Left forelimb (tissue), 1 donor: ENCODE data around the gene TFCP2L1.
"Not testable (repeated sequence)": the region's sequence is repeated elsewhere in the genome, so short reads cannot be mapped to it uniquely, and the experiment has no call there.

Experiments used
- DNase-seq: peaks from one replicate; pipeline ENCODE4 v3.0.0-alpha.2; 2018; ENCODE audit warnings: low spot score

TFCP2L1 gene

GRCh38 chr2:121284463-121285449 is at the start of gene TFCP2L1:
Gene TFCP2L1, minus strand, starts transcription at chr2:121285202. Its CDS starts 93 bp downstream, at chr2:121285109.
- DNase-seq = no peak

DNA sequence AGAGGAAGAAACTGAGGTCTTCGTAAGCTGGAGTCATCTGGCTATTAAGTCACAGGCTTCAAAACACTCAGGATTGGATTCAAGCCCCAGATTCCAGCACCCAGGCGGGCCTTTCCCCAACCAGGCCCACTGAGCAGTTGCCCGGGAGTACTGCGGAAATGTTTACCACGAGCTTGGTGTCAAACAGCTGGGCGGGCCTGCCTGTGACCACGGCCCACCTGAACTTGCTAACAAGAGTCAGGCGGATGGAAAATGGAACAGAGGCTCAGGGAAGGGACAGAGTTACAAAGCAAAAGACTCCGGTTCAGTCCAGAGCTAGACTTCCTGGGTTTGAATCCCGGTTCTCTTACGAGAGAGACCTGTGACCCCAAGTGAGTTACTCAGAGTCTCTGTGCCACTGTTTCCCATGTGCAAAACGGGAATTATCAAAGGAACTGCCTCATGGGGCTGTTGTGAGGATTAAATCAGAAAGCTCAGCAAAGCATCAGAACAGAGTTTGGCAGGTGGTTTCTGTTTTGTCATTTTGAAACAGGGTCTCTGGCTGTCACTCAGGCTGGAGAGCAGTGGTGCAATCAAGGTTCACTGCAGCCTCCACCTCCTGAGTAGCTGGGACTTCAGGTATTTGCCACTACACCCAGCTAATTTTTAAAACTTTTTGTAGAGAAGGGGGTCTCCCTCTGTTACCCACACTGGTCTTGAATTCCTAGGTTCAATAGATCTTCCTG is 49.0 kb upstream of the TFCP2L1 start:
- no peak for DNase-seq

- DNase-seq = no peak
Observed at GRCh38 chr2:121333231-121333630, 48.2 kb upstream of the TFCP2L1 start.

- DNase-seq = not testable (repeated sequence)
Observed at GRCh38 chr2:121331324-121331723, 46.3 kb upstream of the TFCP2L1 start.

GRCh38 chr2:121330921-121331320 is 45.9 kb upstream of the TFCP2L1 start:
- DNase-seq = no peak

DNA sequence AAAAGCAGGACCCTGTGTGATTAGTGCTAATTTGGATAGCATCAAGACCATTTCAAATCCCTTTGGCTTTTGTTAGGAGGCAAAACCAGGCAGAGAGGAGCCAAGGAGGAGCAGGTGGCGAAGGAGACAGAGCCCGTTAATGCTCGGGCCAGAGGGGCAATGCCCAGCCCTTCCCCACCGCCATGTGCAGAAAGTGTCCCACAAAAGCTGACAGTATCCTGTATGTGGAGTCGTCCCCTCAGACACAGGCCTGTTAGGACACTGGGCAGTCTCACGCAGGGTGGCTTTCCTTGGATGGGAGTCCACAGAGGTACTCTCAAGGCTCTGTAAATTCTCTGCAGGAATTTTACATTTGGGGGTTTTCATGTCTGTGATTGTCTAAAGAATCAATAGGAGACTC is 44.8 kb upstream of the TFCP2L1 start:
- DNase-seq = no peak

- DNase-seq = no peak
Observed at GRCh38 chr2:121326628-121327027, 41.6 kb upstream of the TFCP2L1 start.

- no peak for DNase-seq
Observed at GRCh38 chr2:121324601-121325000, 39.6 kb upstream of the TFCP2L1 start.

GRCh38 chr2:121321476-121321875 is 36.5 kb upstream of the TFCP2L1 start:
- DNase-seq = no peak

DNA sequence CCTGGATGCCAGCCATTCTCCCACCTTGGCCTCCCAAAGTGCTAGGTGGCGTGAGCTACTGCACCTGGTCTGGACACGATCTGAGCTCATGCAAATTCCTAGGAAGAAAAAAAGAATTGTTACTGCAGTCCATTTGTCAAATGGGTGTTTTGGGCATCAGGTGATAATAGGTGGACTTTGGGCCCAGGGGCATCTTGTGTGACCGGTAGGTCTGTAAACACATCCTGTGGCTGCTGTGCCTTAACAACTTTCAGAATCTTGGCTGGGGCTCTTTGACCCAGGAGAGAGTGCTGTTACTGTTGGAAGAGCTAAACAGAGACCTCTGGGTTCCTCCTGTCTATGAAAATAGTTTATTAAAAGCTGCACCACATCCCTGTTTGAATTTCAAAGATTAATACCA is 34.9 kb upstream of the TFCP2L1 start:
- DNase-seq = no peak

DNA sequence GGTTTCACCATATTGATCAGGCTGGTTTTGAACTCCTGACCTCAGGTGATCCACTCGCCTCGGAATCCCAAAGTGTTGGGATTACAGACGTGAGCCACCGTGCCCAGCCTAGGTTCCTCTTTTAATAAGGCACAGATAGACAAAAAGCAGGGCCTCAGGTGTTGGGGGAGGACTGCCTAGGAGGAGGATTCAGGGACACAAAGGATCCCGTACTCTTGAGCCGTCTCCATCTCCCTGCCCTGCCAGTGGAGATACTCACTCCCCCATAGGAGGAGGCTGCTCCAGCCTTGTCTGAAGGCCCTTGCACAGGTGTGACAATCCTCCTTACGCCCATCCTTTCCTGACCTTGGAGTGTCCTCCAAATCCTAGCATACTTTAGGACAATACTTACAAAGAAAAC is 32.0 kb upstream of the TFCP2L1 start:
- no peak for DNase-seq

- DNase-seq = not testable (repeated sequence)
Observed at GRCh38 chr2:121313701-121314100, 28.7 kb upstream of the TFCP2L1 start.

DNA sequence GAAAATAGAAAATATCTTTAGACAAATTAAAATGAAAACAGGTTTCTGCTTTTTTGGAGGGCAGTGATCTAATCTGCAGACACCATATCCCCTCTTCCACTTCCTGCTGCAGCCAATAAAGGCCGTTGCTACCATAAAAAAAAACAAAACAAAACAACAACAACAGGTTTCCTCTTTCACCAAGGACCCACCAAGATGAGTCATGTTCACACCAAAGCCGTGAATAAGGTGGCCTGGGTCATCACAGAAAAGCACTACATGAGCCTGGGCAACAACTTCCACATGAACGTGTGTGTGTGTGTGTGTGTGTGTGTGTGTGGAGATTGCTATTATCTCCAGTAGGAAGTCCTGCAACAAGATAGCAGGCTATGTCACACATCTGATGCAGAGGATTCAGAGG is 24.8 kb upstream of the TFCP2L1 start:
- no peak for DNase-seq

DNA sequence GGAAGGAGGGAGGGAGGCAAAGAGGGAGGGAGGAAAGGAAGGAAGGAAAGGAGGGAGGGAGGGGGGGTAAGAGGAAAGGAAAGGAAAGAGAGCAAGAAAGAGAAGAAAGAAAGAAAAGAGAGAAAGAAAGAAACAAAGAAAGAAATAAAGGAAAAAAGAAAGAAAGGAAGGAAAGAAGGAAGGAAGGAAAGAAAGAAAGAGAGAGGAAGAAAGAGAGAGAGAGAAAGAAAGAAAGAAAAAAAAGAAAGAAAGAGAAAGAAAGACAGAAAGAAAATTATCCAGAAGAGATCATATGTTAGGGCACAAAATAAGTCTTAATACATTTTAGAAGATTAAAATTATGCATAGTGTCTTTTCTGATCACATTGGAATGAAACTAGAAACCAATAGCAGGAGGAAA is 24.3 kb upstream of the TFCP2L1 start:
- no peak for DNase-seq

GRCh38 chr2:121307048-121307447 is 22.0 kb upstream of the TFCP2L1 start:
- no peak for DNase-seq

- DNase-seq = no peak
Observed at GRCh38 chr2:121304941-121305340, 19.9 kb upstream of the TFCP2L1 start.

DNA sequence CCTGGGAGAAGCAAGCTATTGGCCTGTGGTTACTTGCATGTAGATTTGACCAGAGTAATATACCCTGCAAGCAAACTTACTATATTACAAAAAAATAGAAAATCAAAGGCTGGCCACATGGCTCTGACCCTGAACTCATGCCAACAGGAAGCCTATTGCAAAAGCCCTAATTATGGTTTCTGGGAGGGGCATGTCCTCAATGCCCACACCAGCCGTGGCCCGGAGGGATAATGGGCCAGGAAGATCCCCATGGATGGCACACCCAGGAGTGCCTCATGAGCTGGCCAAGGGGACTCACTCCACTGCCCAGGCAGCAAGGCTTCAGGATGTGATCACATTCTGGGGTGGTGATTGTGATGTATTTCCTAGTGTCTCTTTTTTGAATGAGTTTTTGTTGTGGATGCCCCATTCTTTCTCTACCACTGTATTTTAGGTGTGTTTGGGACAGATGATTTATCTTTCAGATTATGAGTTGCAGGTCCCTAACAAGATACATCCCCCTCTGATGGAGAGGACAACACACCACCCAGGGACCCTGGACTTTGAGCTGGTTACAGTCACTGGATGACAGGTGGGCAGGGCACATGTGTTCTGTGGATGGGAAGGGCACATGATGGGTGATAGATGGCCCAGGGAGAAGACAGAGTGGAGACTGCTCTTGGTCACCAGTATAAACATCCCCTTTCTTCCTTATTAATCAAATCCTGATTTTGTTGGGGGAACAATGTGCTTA is 18.7 kb upstream of the TFCP2L1 start:
- DNase-seq = no peak

DNA sequence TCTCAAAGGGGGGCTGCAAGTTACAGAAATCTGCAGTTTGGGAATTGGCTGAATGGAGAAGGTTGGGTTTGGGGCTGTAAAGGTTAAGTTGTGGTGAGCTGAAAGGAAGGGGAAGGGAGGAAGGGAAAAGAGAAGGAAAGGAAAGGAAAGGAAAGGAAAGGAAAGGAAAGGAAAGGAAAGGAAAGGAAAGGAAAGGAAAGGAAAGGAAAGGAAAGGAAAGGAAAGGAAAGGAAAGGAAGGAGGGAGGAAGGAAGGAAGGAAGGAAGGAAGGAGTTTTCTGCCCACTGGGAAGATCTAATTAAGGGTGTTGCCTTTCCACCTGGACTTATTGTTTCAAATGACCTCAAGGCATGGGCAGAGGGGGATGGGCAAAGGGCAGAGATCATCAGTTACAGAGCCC is 16.2 kb upstream of the TFCP2L1 start:
- not testable (repeated sequence) for DNase-seq

GRCh38 chr2:121298476-121298875 is 13.5 kb upstream of the TFCP2L1 start:
- DNase-seq = no peak

DNA sequence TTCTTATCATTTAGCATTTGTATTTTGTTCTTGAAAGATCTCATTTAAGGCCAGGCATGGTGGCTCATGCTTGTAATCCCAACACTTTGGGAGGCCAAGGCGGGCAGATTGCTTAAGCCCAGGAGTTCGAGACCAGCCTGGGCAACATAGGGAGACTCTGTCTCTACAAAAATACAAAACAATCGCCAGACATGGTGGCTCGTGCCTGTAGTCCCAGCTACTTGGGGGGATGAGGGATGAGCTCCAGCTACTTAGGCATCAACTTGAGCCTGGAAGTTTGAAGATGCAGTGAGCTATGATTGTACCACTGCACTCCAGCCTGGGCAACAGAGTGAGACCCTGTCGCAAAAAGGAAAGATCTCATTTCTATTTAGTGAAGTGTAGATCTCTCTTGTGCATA is 12.9 kb upstream of the TFCP2L1 start:
- DNase-seq = not testable (repeated sequence)

- no peak for DNase-seq
Observed at GRCh38 chr2:121297217-121297830, 12.3 kb upstream of the TFCP2L1 start.
